Esophagus muscularis mucosa (tissue), 4 donors: ENCODE data around the gene CBX5. TPM values are rescaled to one million over a fixed set of nuclear protein-coding genes. Genes with fewer than 3 reads are reported as not detected.

Experiments used
- DNase-seq: peaks from one replicate; pipeline ENCODE4 v3.0.0-alpha.2; 2017; ENCODE audit errors: extremely low spot score
- H3K27ac ChIP-seq, 4 donors: fragments of 200-600 bp; sonication (generic); replicated peaks in 1 of 4; 1 replicate in 3 of 4; 2 replicates in 1 of 4; pipeline ENCODE4 v1.5.1; 2016 to 2019; ENCODE audit warnings: mild to moderate bottlenecking in 1 of 4
- H3K27me3 ChIP-seq, 4 donors: fragments of 200-600 bp; sonication (generic); one replicate each; pipeline versions ENCODE4 v1.5.1 to v1.6.0; 2016 to 2019
- H3K36me3 ChIP-seq, 4 donors: fragments of 200-600 bp; sonication (generic); one replicate each; pipeline ENCODE4 v1.5.1; 2016 to 2019
- H3K4me1 ChIP-seq, 4 donors: fragments of 200-600 bp; sonication (generic); one replicate each; pipeline ENCODE4 v1.5.1; 2016 to 2019
- H3K4me3 ChIP-seq, 4 donors: fragments of 200-600 bp; sonication (generic); 1 replicate in 2 of 4; 2 replicates in 2 of 4; pipeline ENCODE4 v1.5.1; 2016 to 2019; ENCODE audit warnings: mild to moderate bottlenecking in 4 of 4, moderate library complexity in 1 of 4
- H3K9me3 ChIP-seq, 4 donors: fragments of 200-600 bp; sonication (generic); 1 replicate in 3 of 4; 2 replicates in 1 of 4; pipeline ENCODE4 v1.5.1; 2016 to 2019
- CTCF ChIP-seq, 3 experiments: fragments of 200-600 bp in 2 of 3; fragments of 450-650 bp in 1 of 3; sonication (generic) in 2 of 3; IDR thresholded peaks; one replicate each; pipeline ENCODE4 v1.5.1; 2017 to 2019; ENCODE audit warnings: antibody characterized with exemption in 3 of 3, mild to moderate bottlenecking in 2 of 3, moderate library complexity in 1 of 3
- EP300 ChIP-seq: sonication (generic); formaldehyde crosslinking; IDR thresholded peaks from one replicate; pipeline ENCODE4 v1.6.1; 2017; ENCODE audit warnings: antibody characterized with exemption
- POLR2A ChIP-seq: fragments of 450-650 bp; IDR thresholded peaks from one replicate; pipeline ENCODE4 v1.6.1; 2017; ENCODE audit warnings: antibody characterized with exemption, moderate library complexity, mild to moderate bottlenecking, low read depth
- POLR2AphosphoS5 ChIP-seq, 2 donors: sonication (generic); formaldehyde crosslinking; IDR thresholded peaks; one replicate each; pipeline ENCODE4 v1.6.1; 2017; ENCODE audit warnings: antibody characterized with exemption in 2 of 2
- WGBS: methylation state at CpG from one replicate; pipeline ENCODE4 v1.1.5; 2018; 5-methylcytosine and 5-hydroxymethylcytosine counted together
- intact Hi-C: fragments of 100-400 bp; cut with DNase I; formaldehyde crosslinking; loops from one replicate; pipeline ENCODE4 v1.15.1; 2023
- total RNA-seq, 4 donors: library from RNA; depleted of rRNA; stranded (reverse); fragments of >200 nt; gene quantifications; one replicate each; pipeline versions ENCODE4 v1.1.0 to v1.2.1, GENCODE V29; 2016

Gene CBX5
- total RNA-seq, 4 donors from 2014 or later = 29.0 to 45.3 (median 37.3) TPM

DNA sequence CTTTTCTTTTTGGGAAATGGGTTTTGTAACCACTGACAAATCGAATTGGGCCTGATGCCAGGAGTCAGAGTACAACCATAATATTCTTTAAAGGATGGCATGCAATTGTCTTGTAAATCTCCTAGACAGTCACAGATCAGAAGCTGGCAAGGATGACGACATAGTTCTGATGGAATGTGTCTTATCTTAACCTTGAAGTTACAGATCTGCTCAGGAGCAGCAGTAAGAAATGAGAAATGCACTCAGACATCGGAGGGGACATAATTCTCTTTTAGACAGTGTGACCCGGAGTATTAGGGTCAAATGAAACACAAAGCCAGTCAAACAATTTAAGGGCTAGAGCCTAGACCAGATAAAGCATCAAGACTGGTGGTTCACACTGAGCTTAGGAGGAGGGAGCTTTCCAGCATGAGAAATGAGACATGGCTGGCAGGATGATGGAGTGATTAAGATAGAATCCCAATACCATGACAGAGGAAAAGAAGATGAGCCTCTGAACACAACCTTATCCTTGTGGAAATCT, 17.5 kb downstream of the CBX5 start:
- H3K36me3 ChIP-seq = peaks cover 0 to under 1% (median 0%) of the 10 kb centered on the region in 4 donors
- H3K27ac ChIP-seq = peak overlapping the region in 1 of 4 donors; percentile 37
- TF ChIP-seq POLR2AphosphoS5 (IDR thresholded peaks at IDR 0.05) = no peak
- H3K4me3 ChIP-seq = no peak overlapping the region
- no peaks in the 10 kb centered on the region for H3K27me3 ChIP-seq
- H3K9me3 ChIP-seq = no peaks in the 10 kb centered on the region
- no peak for DNase-seq
- 42% methylated on average over 4 of the region's 4 CpGs for WGBS
- intact Hi-C loops = no loop called here
- H3K4me1 ChIP-seq = peaks cover 34 to 56% (median 54%) of the 10 kb centered on the region in 4 donors

DNA sequence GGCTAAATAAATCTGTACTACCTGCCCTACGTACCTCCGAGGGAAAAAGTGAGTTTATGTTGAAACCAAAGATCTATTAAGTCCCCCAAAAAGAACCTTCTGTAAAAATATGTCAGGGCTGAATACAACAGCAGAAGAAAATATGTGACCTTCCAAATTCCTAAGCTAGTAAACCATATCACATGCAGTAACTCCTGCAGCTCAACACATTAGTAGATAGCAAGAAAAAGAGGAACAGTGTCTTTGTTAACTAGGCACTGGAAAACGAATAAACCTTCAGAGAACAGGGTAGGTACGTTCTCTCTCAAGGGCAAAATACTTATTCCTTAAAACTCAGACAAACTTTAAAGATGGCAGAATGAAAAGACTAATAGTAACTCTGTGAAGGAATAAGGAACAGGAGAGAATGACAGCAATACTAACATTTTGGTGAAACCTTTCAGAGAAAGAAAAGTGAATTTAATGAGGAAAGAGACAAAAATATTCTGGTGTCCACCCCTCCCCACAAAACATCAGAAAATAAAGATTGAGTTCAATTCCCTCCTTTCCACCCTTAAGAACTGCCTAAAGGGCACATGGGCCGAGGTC, 18.0 kb downstream of the CBX5 start:
- WGBS = 48% methylated on average over 5 of the region's 5 CpGs
- peak overlapping the region; percentile 12 to 39 (median 31) for H3K27ac ChIP-seq
- no peaks in the 10 kb centered on the region for H3K9me3 ChIP-seq
- DNase-seq = no peak
- H3K36me3 ChIP-seq = peaks cover 0 to 5% (median 4%) of the 10 kb centered on the region in 4 donors
- TF ChIP-seq POLR2A = no peak
- no peak for TF ChIP-seq POLR2AphosphoS5 (IDR thresholded peaks at IDR 0.05)
- TF ChIP-seq EP300 = no peak
- no peak for TF ChIP-seq CTCF (IDR thresholded peaks at IDR 0.05)
- H3K4me3 ChIP-seq = no peak overlapping the region
- intact Hi-C loops = no loop called here
- H3K27me3 ChIP-seq = no peaks in the 10 kb centered on the region
- peaks cover 34 to 61% (median 57%) of the 10 kb centered on the region in 4 donors for H3K4me1 ChIP-seq

DNA sequence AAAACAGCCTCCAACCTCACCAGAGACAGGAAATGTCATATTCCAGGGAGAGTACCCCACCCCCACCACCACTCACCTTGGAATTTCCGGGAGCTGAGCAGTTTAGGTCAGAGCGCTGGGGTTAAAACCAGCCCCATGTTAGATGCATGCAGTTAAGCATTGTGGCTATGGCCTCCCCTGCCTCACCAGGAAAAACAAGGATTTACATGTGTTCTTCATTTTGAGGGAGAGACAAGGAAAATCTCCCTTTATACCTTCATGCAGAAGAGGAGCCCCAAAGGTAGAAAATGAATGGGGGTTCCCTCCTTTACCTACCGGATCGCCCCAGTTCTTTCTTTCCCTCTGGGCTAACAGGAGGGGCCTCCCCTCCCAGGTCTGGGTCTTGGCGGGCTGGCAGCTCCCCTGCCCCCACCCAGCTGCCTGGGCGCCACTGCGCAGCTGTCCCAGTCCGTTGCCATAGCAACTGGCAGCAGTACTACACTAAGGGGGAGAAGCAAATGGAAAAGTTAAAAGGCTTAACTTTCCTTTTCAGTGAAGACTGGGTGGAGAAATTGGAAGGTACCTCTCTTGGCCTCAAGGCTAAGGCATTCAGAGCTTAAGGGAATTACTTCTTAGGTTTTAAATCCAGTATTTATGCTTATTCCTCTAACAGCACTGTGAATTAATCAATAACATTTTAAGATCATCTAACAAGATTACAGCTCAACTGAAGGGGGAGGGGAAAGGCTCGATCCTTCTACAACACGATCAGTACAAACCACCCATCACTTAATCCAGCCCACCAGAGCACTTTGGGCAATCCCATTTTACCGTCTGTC, 20.5 kb downstream of the CBX5 start:
- peaks cover 34 to 70% (median 58%) of the 10 kb centered on the region in 4 donors for H3K4me1 ChIP-seq
- H3K36me3 ChIP-seq = peaks cover 8 to 28% (median 23%) of the 10 kb centered on the region in 4 donors
- peak; percentile 50 to 77 for TF ChIP-seq POLR2AphosphoS5 (IDR thresholded peaks at IDR 0.05)
- TF ChIP-seq CTCF (IDR thresholded peaks at IDR 0.05) = no peak
- no peaks in the 10 kb centered on the region for H3K27me3 ChIP-seq
- WGBS = 4% methylated on average over 11 of the region's 11 CpGs
- peak overlapping the region; percentile 52 to 57 (median 55) for H3K4me3 ChIP-seq
- no peaks in the 10 kb centered on the region for H3K9me3 ChIP-seq
- peak overlapping the region; percentile 84 to 87 (median 86) for H3K27ac ChIP-seq
- DNase-seq = no peak
- intact Hi-C loops = no loop called here

GRCh38 chr12:54258201-54258681, 21.7 kb downstream of the CBX5 start:
- H3K4me3 ChIP-seq = no peak overlapping the region
- intact Hi-C loops = no loop called here
- no peaks in the 10 kb centered on the region for H3K27me3 ChIP-seq

More at GRCh38 chr12:54258201-54258681, 21.7 kb downstream of the CBX5 start:
- peaks cover 8 to 38% (median 28%) of the 10 kb centered on the region in 4 donors for H3K36me3 ChIP-seq
- peak overlapping the region; percentile 84 to 87 (median 86) for H3K27ac ChIP-seq
- TF ChIP-seq POLR2AphosphoS5 (IDR thresholded peaks at IDR 0.05) (no peak), POLR2A (no peak), CTCF (IDR thresholded peaks at IDR 0.05) (no peak), EP300 (no peak)
- DNase-seq = no peak
- H3K9me3 ChIP-seq = no peaks in the 10 kb centered on the region
- H3K4me1 ChIP-seq = peaks cover 34 to 75% (median 59%) of the 10 kb centered on the region in 4 donors
